Neutrophil (primary cell): ENCODE measurements around the gene IFI16.
A peak's percentile ranks its signal among the peaks of the same experiment; 100 is the strongest.

Experiments
- H3K27ac ChIP-seq: fragments of 200-600 bp; sonication (generic); 2 replicates; pipeline ENCODE4 v1.5.1; 2016; ENCODE audit warnings: mild to moderate bottlenecking, moderate library complexity
- H3K27me3 ChIP-seq: fragments of 200-600 bp; sonication (generic); 2 replicates; pipeline ENCODE4 v1.6.0; 2016; ENCODE audit warnings: mild to moderate bottlenecking
- H3K36me3 ChIP-seq: fragments of 200-600 bp; sonication (generic); 2 replicates; pipeline ENCODE4 v1.5.1; 2017
- H3K4me1 ChIP-seq, 2 experiments: fragments of 200-600 bp in 1 of 2; sonication (generic) in 1 of 2; 1 replicate in 1 of 2; 2 replicates in 1 of 2; pipeline versions ENCODE4 v1.5.1 to v1.6.1; 2013 to 2016; ENCODE audit warnings: low read depth in 1 of 2, low read length in 1 of 2, mild to moderate bottlenecking in 1 of 2, moderate library complexity in 1 of 2; ENCODE audit not compliant: control insufficient read depth in 1 of 2, insufficient read depth in 1 of 2
- H3K4me3 ChIP-seq, 2 experiments: fragments of 200-600 bp in 1 of 2; sonication (generic) in 1 of 2; 1 replicate in 1 of 2; 2 replicates in 1 of 2; pipeline ENCODE4 v1.5.1; 2013 to 2016; ENCODE audit warnings: low read depth in 1 of 2, low read length in 1 of 2, mild to moderate bottlenecking in 1 of 2, moderate library complexity in 1 of 2
- H3K9me3 ChIP-seq: fragments of 200-600 bp; sonication (generic); 2 replicates; pipeline ENCODE4 v1.5.1; 2016
- TF ChIP-seq, protein P1 (sequence below): fragments of 200-600 bp; sonication (generic); IDR thresholded peaks from 2 replicates; pipeline ENCODE4 v1.5.1; 2016; ENCODE audit warnings: antibody characterized with exemption

Gene IFI16

DNA sequence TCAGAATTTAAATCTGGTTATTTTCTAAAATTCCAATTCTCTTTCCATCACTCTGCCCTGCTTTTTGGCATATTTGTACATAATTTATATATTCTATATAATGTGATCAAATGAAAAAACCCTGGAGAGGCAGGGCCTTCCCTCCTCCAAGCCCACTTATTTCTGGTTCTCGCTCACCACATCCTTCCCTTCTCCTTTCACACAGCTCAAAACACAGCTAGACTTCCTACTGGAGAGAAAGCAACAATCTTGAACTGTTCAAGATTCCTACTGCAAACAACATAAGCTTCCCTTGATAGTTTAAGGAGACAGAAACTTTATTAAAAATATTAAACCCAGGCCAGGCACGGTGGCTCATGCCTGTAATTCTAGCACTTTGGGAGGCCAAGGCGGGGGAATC, 74.4 kb downstream of the IFI16 start:
- Histone ChIP-seq H3K36me3 (no peaks in the 10 kb centered on the region), H3K4me3 (peak overlapping the region; percentile 37 to 40), H3K9me3 (no peaks in the 10 kb centered on the region), H3K27me3 (no peaks in the 10 kb centered on the region), H3K27ac (peak overlapping the region; percentile 88), H3K4me1 (peaks cover 97 to 100% of the 10 kb centered on the region in 2 experiments)
- TF ChIP-seq, protein P1, sequence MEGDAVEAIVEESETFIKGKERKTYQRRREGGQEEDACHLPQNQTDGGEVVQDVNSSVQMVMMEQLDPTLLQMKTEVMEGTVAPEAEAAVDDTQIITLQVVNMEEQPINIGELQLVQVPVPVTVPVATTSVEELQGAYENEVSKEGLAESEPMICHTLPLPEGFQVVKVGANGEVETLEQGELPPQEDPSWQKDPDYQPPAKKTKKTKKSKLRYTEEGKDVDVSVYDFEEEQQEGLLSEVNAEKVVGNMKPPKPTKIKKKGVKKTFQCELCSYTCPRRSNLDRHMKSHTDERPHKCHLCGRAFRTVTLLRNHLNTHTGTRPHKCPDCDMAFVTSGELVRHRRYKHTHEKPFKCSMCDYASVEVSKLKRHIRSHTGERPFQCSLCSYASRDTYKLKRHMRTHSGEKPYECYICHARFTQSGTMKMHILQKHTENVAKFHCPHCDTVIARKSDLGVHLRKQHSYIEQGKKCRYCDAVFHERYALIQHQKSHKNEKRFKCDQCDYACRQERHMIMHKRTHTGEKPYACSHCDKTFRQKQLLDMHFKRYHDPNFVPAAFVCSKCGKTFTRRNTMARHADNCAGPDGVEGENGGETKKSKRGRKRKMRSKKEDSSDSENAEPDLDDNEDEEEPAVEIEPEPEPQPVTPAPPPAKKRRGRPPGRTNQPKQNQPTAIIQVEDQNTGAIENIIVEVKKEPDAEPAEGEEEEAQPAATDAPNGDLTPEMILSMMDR: no peak

DNA sequence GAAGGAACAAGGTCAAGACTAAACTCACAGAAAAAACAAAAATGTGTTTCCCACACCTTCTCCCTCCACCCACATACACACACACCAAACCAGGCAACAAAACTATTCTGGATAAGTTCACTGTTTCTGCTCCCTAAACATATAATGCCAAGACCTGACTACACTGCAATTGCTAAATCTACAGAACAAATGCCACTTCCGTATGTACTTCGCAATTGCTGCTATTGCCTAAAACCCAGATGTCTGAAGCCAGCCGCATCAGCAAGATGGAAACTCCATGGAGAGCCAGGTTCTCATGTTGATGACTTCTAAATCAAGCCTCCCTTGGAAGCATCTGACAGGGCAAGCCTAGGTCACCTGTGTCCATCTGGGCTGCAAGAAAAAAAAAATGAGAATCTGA, 75.2 kb downstream of the IFI16 start:
- Histone ChIP-seq H3K27ac (peak overlapping the region; percentile 88), H3K4me1 (peaks cover 97 to 100% of the 10 kb centered on the region in 2 experiments)

DNA sequence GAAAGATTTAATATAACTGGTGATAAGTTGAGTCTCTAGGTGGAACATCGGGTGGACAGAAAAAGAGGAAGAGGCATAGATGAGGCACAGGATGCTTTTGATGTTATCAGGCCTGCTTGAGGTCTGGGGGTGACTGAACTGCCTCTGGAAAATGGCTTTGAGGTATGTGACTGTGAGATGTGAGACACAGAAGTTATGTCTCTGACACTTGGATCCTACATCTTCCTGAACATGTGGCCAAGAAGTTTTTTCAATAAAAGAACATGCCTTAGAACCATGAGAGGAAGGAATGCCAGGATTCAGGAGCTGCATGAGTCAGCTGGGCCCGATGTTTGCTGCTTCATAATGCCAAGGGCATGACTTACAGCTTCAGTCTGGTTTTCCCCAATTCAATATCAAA, 78.3 kb downstream of the IFI16 start:
- TF ChIP-seq, protein P1: no peak
- Histone ChIP-seq H3K4me3 (no peak overlapping the region), H3K27me3 (no peaks in the 10 kb centered on the region), H3K9me3 (no peaks in the 10 kb centered on the region), H3K4me1 (peaks cover 95 to 100% of the 10 kb centered on the region in 2 experiments), H3K27ac (peak overlapping the region; percentile 88), H3K36me3 (no peaks in the 10 kb centered on the region)

More for the DNA sequence above, 75.2 kb downstream of the IFI16 start:
- TF ChIP-seq, protein P1: no peak
- Histone ChIP-seq H3K4me3 (peak overlapping the region; percentile 37 to 40), H3K36me3 (no peaks in the 10 kb centered on the region), H3K27me3 (no peaks in the 10 kb centered on the region), H3K9me3 (no peaks in the 10 kb centered on the region)

DNA sequence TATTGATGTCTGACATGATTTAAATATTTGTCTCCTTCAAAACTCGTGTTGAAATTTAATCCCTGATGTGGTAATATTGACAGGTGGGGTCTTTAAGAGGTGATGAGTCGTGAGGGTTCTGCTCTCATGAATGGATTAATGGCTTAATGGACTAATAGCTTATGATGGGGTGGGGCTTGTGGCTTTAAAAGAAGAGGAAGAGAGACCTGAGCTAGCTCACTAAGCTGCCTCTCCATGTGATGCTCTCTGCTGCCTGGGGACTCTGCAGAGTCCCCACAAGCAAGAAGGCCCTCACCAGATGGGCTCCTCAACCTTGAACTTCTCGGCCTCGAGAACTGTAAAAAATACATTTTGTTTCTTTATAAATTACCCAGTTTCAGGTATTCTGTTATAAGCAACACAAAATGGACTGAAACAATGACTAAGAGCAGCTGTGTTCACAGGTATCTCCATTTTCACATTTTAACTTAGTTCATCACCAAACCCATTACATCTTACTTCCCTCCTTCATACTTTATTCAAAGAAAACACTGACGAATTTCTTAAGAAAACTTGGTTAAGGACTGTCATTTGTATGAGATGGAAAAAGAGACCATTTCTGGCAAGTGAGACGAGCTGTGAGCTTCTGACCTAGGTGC, 79.0 kb downstream of the IFI16 start:
- no peaks in the 10 kb centered on the region for H3K9me3 ChIP-seq
- peak overlapping the region; percentile 88 for H3K27ac ChIP-seq
- peaks cover 89 to 96% of the 10 kb centered on the region in 2 experiments for H3K4me1 ChIP-seq
- TF ChIP-seq, protein P1: no peak
- no peaks in the 10 kb centered on the region for H3K27me3 ChIP-seq
- no peaks in the 10 kb centered on the region for H3K36me3 ChIP-seq
- H3K4me3 ChIP-seq: no peak overlapping the region

DNA sequence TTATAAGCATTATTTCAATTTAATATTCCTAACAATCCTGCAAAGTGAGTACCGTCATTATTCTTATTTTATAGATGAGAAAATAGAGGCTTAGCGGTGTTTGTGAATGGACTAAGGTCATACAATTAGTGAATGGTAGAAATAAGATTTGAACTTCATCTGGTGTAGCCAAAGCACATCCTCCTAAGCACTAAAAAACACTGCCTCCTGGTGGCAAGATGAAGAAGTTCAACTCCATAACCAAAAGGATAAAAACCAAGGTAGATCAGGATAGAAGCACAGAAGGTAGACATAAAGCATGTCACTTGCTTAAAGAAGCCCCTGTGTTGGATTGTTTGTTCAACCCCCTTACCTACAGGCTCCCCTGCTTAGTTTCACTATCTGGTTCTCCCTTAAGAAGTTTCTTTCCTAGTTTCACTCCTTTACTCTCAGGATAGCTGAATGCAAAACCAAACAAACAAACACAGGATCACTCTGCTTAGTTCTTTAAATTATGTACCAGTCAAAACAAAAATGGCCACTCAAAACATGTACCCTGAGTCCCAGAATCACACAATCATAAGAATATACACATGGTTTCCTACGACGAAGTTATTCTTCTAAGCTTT, 79.6 kb downstream of the IFI16 start:
- H3K4me3 ChIP-seq: no peak overlapping the region
- peak overlapping the region; percentile 88 for H3K27ac ChIP-seq
- no peaks in the 10 kb centered on the region for H3K9me3 ChIP-seq
- TF ChIP-seq, protein P1: peak; percentile 83
- no peaks in the 10 kb centered on the region for H3K27me3 ChIP-seq
- peaks cover 83 to 89% of the 10 kb centered on the region in 2 experiments for H3K4me1 ChIP-seq
- no peaks in the 10 kb centered on the region for H3K36me3 ChIP-seq
